ENCODE results near the gene LAMA4. TPM values are rescaled to one million over a fixed set of nuclear protein-coding genes. Genes with fewer than 3 reads are reported as not detected.

The LAMA4 gene
- total and polyA plus RNA-seq, 2 donors, result 3.0 to 15.2 TPM

- Histone ChIP-seq H3K4me3 (ENCODE audit: low read length in 2 of 2) (no peak overlapping the region), H3K27me3 (ENCODE audit: control insufficient read depth in 2 of 2, insufficient read depth in 1 of 2, low read length in 1 of 2) (peaks cover 0 to 5% of the 10 kb centered on the region in 2 donors), H3K4me1 (ENCODE audit: control insufficient read depth in 2 of 2, insufficient read depth in 2 of 2, low read length in 2 of 2) (no peaks in the 10 kb centered on the region), H3K9me3 (ENCODE audit: control insufficient read depth in 2 of 2, insufficient read depth in 1 of 2, low read length in 1 of 2) (no peaks in the 10 kb centered on the region), H3K27ac (ENCODE audit: low read depth in 1 of 2, low read length in 1 of 2) (no peak overlapping the region), H3K36me3 (ENCODE audit: control insufficient read depth in 2 of 2, insufficient read depth in 2 of 2, low read length in 1 of 2) (no peaks in the 10 kb centered on the region)
- peak; percentile 23 to 85 (median 73) for DNase-seq (ENCODE audit: low read depth in 6 of 9, low spot score in 9 of 9)
- WGBS, result 58% methylated on average over 6 of the region's 6 CpGs
These were observed 74.1 kb downstream of the LAMA4 start for GRCh38 chr6:112180095-112180820.

GRCh38 chr6:112179631-112180030 lies 74.7 kb downstream of the LAMA4 start:
- H3K9me3 ChIP-seq (ENCODE audit: control insufficient read depth in 2 of 2, insufficient read depth in 1 of 2, low read length in 1 of 2), result no peaks in the 10 kb centered on the region
- no peak overlapping the region for H3K4me3 ChIP-seq (ENCODE audit: low read length in 2 of 2)
- H3K27ac ChIP-seq (ENCODE audit: low read depth in 1 of 2, low read length in 1 of 2), result no peak overlapping the region
- H3K27me3 ChIP-seq (ENCODE audit: control insufficient read depth in 2 of 2, insufficient read depth in 1 of 2, low read length in 1 of 2), result peaks cover 0 to 5% of the 10 kb centered on the region in 2 donors
- 87% methylated on average over 3 of the region's 3 CpGs for WGBS
- no peaks in the 10 kb centered on the region for H3K36me3 ChIP-seq (ENCODE audit: control insufficient read depth in 2 of 2, insufficient read depth in 2 of 2, low read length in 1 of 2)
- no peak for DNase-seq (ENCODE audit: low read depth in 6 of 9, low spot score in 9 of 9)
- no peaks in the 10 kb centered on the region for H3K4me1 ChIP-seq (ENCODE audit: control insufficient read depth in 2 of 2, insufficient read depth in 2 of 2, low read length in 2 of 2)

GRCh38 chr6:112178846-112179245 lies 75.5 kb downstream of the LAMA4 start:
- DNase-seq (ENCODE audit: low read depth in 6 of 9, low spot score in 9 of 9), result no peak
- Histone ChIP-seq H3K4me1 (ENCODE audit: control insufficient read depth in 2 of 2, insufficient read depth in 2 of 2, low read length in 2 of 2) (no peaks in the 10 kb centered on the region), H3K27ac (ENCODE audit: low read depth in 1 of 2, low read length in 1 of 2) (no peak overlapping the region), H3K27me3 (ENCODE audit: control insufficient read depth in 2 of 2, insufficient read depth in 1 of 2, low read length in 1 of 2) (peaks cover 0 to 5% of the 10 kb centered on the region in 2 donors), H3K4me3 (ENCODE audit: low read length in 2 of 2) (no peak overlapping the region), H3K36me3 (ENCODE audit: control insufficient read depth in 2 of 2, insufficient read depth in 2 of 2, low read length in 1 of 2) (no peaks in the 10 kb centered on the region), H3K9me3 (ENCODE audit: control insufficient read depth in 2 of 2, insufficient read depth in 1 of 2, low read length in 1 of 2) (no peaks in the 10 kb centered on the region)
- 98% methylated on average over 2 of the region's 2 CpGs for WGBS

GRCh38 chr6:112177092-112177491 lies 77.3 kb downstream of the LAMA4 start:
- Histone ChIP-seq H3K9me3 (ENCODE audit: control insufficient read depth in 2 of 2, insufficient read depth in 1 of 2, low read length in 1 of 2) (no peaks in the 10 kb centered on the region), H3K27me3 (ENCODE audit: control insufficient read depth in 2 of 2, insufficient read depth in 1 of 2, low read length in 1 of 2) (peaks cover 0 to 4% of the 10 kb centered on the region in 2 donors), H3K4me3 (ENCODE audit: low read length in 2 of 2) (no peak overlapping the region), H3K36me3 (ENCODE audit: control insufficient read depth in 2 of 2, insufficient read depth in 2 of 2, low read length in 1 of 2) (no peaks in the 10 kb centered on the region), H3K4me1 (ENCODE audit: control insufficient read depth in 2 of 2, insufficient read depth in 2 of 2, low read length in 2 of 2) (no peaks in the 10 kb centered on the region), H3K27ac (ENCODE audit: low read depth in 1 of 2, low read length in 1 of 2) (no peak overlapping the region)
- no peak for DNase-seq (ENCODE audit: low read depth in 6 of 9, low spot score in 9 of 9)
- whole genome bisulfite sequencing, result 97% methylated on average over 1 of the region's 1 CpG

- WGBS, result 64% methylated on average over 4 of the region's 4 CpGs
- DNase-seq (ENCODE audit: low read depth in 6 of 9, low spot score in 9 of 9), result no peak
- H3K27ac ChIP-seq (ENCODE audit: low read depth in 1 of 2, low read length in 1 of 2), result no peak overlapping the region
- H3K27me3 ChIP-seq (ENCODE audit: control insufficient read depth in 2 of 2, insufficient read depth in 1 of 2, low read length in 1 of 2), result peaks cover 0 to 4% of the 10 kb centered on the region in 2 donors
- no peaks in the 10 kb centered on the region for H3K4me1 ChIP-seq (ENCODE audit: control insufficient read depth in 2 of 2, insufficient read depth in 2 of 2, low read length in 2 of 2)
- no peaks in the 10 kb centered on the region for H3K36me3 ChIP-seq (ENCODE audit: control insufficient read depth in 2 of 2, insufficient read depth in 2 of 2, low read length in 1 of 2)
- H3K4me3 ChIP-seq (ENCODE audit: low read length in 2 of 2), result no peak overlapping the region
- H3K9me3 ChIP-seq (ENCODE audit: control insufficient read depth in 2 of 2, insufficient read depth in 1 of 2, low read length in 1 of 2), result no peaks in the 10 kb centered on the region
These were observed 78.2 kb downstream of the LAMA4 start for GRCh38 chr6:112176175-112176574.

- H3K36me3 ChIP-seq (ENCODE audit: control insufficient read depth in 2 of 2, insufficient read depth in 2 of 2, low read length in 1 of 2), result no peaks in the 10 kb centered on the region
- no peak for DNase-seq (ENCODE audit: low read depth in 6 of 9, low spot score in 9 of 9)
- 90% methylated on average over 2 of the region's 2 CpGs for WGBS
- no peaks in the 10 kb centered on the region for H3K9me3 ChIP-seq (ENCODE audit: control insufficient read depth in 2 of 2, insufficient read depth in 1 of 2, low read length in 1 of 2)
- H3K4me3 ChIP-seq (ENCODE audit: low read length in 2 of 2), result no peak overlapping the region
- H3K27ac ChIP-seq (ENCODE audit: low read depth in 1 of 2, low read length in 1 of 2), result no peak overlapping the region
- no peaks in the 10 kb centered on the region for H3K4me1 ChIP-seq (ENCODE audit: control insufficient read depth in 2 of 2, insufficient read depth in 2 of 2, low read length in 2 of 2)
- H3K27me3 ChIP-seq (ENCODE audit: control insufficient read depth in 2 of 2, insufficient read depth in 1 of 2, low read length in 1 of 2), result peaks cover 0 to 10% of the 10 kb centered on the region in 2 donors
These were observed 81.1 kb downstream of the LAMA4 start for GRCh38 chr6:112173221-112173804.

GRCh38 chr6:112172540-112172939 lies 81.8 kb downstream of the LAMA4 start:
- Histone ChIP-seq H3K27ac (ENCODE audit: low read depth in 1 of 2, low read length in 1 of 2) (no peak overlapping the region), H3K4me3 (ENCODE audit: low read length in 2 of 2) (no peak overlapping the region), H3K9me3 (ENCODE audit: control insufficient read depth in 2 of 2, insufficient read depth in 1 of 2, low read length in 1 of 2) (no peaks in the 10 kb centered on the region), H3K27me3 (ENCODE audit: control insufficient read depth in 2 of 2, insufficient read depth in 1 of 2, low read length in 1 of 2) (peaks cover 0 to 10% of the 10 kb centered on the region in 2 donors), H3K4me1 (ENCODE audit: control insufficient read depth in 2 of 2, insufficient read depth in 2 of 2, low read length in 2 of 2) (no peaks in the 10 kb centered on the region), H3K36me3 (ENCODE audit: control insufficient read depth in 2 of 2, insufficient read depth in 2 of 2, low read length in 1 of 2) (no peaks in the 10 kb centered on the region)
- DNase-seq (ENCODE audit: low read depth in 6 of 9, low spot score in 9 of 9), result no peak
- 94% methylated on average over 7 of the region's 7 CpGs for WGBS

- Histone ChIP-seq H3K27ac (ENCODE audit: low read depth in 1 of 2, low read length in 1 of 2) (no peak overlapping the region), H3K27me3 (ENCODE audit: control insufficient read depth in 2 of 2, insufficient read depth in 1 of 2, low read length in 1 of 2) (peaks cover 0 to 8% of the 10 kb centered on the region in 2 donors), H3K4me3 (ENCODE audit: low read length in 2 of 2) (no peak overlapping the region), H3K4me1 (ENCODE audit: control insufficient read depth in 2 of 2, insufficient read depth in 2 of 2, low read length in 2 of 2) (no peaks in the 10 kb centered on the region), H3K9me3 (ENCODE audit: control insufficient read depth in 2 of 2, insufficient read depth in 1 of 2, low read length in 1 of 2) (no peaks in the 10 kb centered on the region), H3K36me3 (ENCODE audit: control insufficient read depth in 2 of 2, insufficient read depth in 2 of 2, low read length in 1 of 2) (no peaks in the 10 kb centered on the region)
- no peak for DNase-seq (ENCODE audit: low read depth in 6 of 9, low spot score in 9 of 9)
- WGBS, result 87% methylated on average over 1 of the region's 1 CpG
These were observed 84.8 kb downstream of the LAMA4 start for GRCh38 chr6:112169541-112169940.
